ENCODE data around the gene ERFL.

Gene ERFL

GRCh38 chr19:41895745-41896580, 32.3 kb downstream of the ERFL start:
- no peak for DNase-seq

- DNase-seq: no peak
Measured at GRCh38 chr19:41894350-41894749, 33.9 kb downstream of the ERFL start.

GRCh38 chr19:41893899-41894298, 34.4 kb downstream of the ERFL start:
- no peak for DNase-seq

GRCh38 chr19:41892173-41892902, 35.9 kb downstream of the ERFL start:
- DNase-seq: no peak

GRCh38 chr19:41890936-41891335, 37.3 kb downstream of the ERFL start:
- DNase-seq: no peak

GRCh38 chr19:41889896-41890295, 38.4 kb downstream of the ERFL start:
- no peak for DNase-seq

GRCh38 chr19:41888926-41889325, 39.3 kb downstream of the ERFL start:
- DNase-seq: no peak

- DNase-seq: peak; percentile 78
Measured at GRCh38 chr19:41887711-41888382, 40.4 kb downstream of the ERFL start.

GRCh38 chr19:41886761-41887710, 41.2 kb downstream of the ERFL start:
- DNase-seq: peak; percentile 61

- peak; percentile 76 for DNase-seq
Measured at GRCh38 chr19:41883821-41884733, 44.2 kb downstream of the ERFL start.

- no peak for DNase-seq
Measured at GRCh38 chr19:41883463-41883820, 44.8 kb downstream of the ERFL start.

GRCh38 chr19:41882568-41883462, 45.4 kb downstream of the ERFL start, which contains the start of gene ARHGEF1:
Gene ARHGEF1, plus strand, starts transcription at chr19:41883184. Its CDS starts 4,899 bp downstream, at chr19:41888083.
- peak; percentile 47 for DNase-seq

- no peak for DNase-seq
Measured at GRCh38 chr19:41880329-41880708, 47.9 kb downstream of the ERFL start.

- no peak for DNase-seq
Measured at GRCh38 chr19:41879670-41880328, 48.5 kb downstream of the ERFL start.

GRCh38 chr19:41879080-41879479, 49.2 kb downstream of the ERFL start:
- no peak for DNase-seq

- DNase-seq: no peak
Measured at GRCh38 chr19:41877916-41878905, 50.0 kb downstream of the ERFL start.

- DNase-seq: no peak
Measured at GRCh38 chr19:41876847-41877832, 51.1 kb downstream of the ERFL start, which contains the start of gene CD79A. Gene CD79A, plus strand, starts transcription at chr19:41877279. Its CDS starts 26 bp downstream, at chr19:41877305.

All from effector CD4-positive, alpha-beta T cell (primary cell).